Measurements from ENCODE around the gene PTAR1.
A peak's percentile ranks its signal among the peaks of the same experiment; 100 is the strongest.
"Not testable (repeated sequence)": the region's sequence is repeated elsewhere in the genome, so short reads cannot be mapped to it uniquely, and the experiment has no call there.

The PTAR1 gene, protein sequence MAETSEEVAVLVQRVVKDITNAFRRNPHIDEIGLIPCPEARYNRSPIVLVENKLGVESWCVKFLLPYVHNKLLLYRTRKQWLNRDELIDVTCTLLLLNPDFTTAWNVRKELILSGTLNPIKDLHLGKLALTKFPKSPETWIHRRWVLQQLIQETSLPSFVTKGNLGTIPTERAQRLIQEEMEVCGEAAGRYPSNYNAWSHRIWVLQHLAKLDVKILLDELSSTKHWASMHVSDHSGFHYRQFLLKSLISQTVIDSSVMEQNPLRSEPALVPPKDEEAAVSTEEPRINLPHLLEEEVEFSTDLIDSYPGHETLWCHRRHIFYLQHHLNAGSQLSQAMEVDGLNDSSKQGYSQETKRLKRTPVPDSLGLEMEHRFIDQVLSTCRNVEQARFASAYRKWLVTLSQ

DNA sequence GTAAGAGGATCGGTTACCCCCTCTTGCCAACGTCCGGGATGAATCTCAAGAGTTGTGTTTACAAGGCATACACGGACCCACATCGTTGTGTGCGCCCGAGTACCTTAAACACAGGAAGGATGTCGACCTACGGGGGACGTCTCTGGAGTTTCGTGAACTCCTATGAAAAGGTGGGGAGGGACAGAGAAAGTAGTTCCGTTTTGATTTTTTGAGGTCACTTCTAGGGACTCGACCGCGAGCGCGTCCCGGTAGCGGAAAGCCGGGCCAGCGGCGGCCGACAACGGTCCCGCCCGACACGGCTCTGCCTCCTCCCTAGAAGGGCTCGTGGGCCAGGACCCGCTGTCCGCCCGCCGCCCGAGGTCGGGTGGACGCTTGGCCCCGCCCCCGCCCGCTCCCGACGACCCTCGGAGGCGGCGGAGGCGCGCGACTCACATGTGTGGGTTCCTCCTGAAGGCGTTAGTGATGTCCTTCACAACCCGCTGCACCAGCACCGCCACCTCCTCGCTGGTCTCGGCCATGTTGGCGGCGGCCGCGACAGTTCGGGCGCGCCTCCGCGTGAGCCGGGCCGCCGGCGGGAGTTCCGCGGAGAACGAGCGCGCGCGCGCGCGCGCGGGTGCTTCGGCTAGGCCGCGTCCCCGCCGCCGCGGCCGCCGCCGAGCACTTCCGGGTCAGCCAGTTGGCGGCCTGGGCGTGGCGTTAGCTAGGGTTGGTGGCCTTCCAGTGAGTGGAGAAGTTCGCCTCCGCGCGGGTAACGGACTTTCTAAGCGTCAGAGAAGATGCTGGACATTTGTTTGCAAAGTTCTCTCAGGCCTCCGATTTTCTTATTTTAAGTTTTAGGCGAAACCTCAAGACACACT is at the start of gene PTAR1:
Gene PTAR1 (minus strand): TSS at position 591 of the 857 bp plus-strand sequence. CDS start 73 bp downstream, at position 518.
- peak; percentile 82 for DNase-seq

DNA sequence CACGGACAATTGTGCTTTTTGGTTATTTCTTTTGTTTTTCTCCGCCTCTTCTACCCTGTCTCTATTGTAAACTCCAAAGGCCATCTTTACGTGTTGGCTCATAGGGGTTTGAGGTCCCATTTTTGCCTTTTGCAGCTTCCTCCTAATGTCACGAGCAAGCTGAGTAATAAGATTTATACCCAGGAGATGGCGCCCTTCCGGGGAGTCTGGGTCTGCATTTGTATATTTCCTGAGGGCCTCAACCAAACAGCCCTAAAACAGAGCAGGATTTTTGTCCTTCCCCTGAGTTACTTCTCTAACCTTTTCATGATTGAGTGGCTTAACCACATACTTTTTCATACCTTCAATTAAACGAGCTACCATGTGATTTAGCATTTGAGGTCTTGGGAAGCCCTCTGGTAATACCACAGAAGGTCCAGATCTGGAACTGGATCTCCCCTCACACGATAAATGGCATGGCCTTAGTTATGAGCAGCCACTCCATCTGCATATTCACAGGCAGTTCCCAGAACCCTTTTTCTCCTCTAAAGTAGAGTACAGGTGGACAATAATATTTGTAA is 49.6 kb upstream of the PTAR1 start:
- no peak for DNase-seq

DNA sequence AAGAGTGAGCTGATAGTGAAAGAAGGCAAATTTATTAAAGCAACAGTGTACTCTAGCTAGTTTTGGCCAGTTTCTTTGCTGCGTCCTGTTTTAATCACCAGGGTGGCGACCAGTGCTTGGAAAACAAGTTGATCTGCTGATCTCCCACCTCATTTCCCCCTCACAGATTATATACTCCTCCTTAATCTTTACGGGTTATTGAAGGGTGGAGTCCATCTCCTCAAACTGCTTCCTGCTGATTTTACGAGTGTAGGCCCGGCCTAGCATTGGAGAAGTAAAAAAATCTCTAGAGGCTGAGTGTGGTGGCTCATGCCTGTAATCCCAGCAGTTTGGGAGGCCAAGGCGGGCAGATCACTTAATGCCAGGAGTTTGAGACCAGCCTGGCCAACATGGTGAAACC is 46.8 kb upstream of the PTAR1 start:
- no peak for DNase-seq

DNA sequence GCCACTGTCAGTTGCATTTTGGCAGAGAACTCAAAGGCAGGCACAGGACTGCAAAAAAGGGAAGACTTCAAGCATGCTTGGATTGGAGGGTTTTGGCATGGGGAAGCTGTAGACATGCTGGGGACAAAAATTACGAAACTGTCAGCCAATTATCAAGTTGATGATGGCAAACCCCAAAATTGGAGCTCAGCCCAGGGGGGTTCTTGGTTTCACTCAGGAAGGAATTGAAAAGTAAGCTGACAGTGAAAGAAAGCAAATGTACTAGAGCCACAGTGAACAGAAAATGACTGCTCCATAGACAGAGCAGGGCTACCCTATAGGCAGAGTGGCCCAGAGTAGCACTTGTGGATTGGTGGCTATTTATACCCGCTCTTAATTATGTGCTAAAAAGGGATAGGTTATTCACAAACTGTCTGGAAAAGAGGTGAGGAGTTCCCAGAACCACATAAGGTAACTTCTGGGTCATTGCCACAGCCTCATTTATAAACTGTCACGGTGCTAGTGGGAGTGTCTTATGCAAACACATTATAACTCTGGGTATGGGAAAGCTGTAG is 46.2 kb upstream of the PTAR1 start:
- DNase-seq = no peak

DNA sequence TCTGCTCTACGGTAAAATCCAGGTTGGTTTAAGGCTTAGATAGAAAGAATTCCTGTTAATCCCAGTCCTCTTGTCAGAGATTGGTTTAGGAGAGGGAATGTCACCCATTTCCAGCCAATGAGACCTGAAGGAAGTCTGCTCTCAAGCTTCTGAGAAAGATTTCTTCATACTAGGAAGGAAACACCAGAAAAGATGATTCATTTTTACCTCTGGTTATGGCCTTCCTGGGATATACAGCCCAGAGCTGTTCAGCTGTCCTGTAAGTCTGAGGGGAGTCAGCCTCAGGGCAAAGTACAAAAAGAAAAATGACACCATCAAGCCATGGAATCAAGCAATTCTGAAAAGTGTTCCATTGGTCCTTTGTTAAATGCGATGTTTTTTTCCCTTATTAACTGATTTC is 42.2 kb upstream of the PTAR1 start:
- no peak for DNase-seq

DNA sequence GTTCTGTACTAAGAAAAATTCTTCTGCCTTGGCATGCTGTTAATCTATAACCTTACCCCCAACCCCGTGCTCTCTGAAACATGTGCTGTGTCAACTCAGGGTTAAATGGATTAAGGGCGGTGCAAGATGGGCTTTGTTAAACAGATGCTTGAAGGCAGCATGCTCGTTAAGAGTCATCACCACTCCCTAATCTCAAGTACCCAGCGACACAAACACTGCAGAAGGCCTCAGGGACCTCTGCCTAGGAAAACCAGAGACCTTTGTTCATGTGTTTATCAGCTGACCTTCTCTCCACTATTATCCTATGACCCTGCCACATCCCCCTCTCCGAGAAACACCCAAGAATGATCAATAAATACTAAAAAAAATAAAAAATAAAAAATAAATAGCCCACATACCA is 40.2 kb upstream of the PTAR1 start:
- DNase-seq = not testable (repeated sequence)

DNA sequence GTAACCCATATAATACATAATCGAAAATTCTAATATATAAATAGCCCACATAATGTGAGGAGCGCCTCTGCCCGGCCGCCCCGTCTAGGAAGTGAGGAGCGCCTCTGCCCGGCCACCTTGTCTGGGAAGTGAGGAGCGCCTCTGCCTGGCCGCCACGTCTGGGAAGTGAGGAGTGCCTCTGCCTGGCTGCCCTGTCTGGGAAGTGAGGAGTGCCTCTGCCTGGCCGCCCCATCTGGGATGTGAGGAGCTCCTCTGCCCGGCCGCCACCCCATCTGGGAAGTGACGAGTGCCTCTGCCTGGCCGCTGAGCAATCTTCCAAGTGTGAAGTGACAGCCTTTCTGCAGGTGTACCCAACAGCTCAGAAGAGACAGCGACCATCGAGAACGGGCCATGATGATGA is 39.7 kb upstream of the PTAR1 start:
- DNase-seq = not testable (repeated sequence)

DNA sequence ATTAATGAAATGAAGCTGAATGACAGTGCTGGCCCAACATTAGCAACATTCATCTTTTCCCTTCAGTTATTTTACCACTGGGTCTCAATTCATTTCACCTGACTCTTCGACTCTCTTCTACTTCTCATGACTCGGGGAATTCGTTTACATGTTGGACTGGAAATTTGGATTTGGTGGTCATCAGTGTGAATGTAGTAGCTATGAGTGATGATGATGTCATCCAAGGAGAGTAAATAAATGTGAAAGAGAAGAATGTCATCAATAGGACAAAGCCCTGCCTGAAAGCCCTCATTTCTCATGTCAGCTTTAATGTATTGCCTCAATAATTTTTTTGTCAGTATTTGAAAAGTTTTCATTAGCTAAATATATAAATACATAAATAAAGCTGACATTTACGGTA is 38.9 kb upstream of the PTAR1 start:
- no peak for DNase-seq

DNA sequence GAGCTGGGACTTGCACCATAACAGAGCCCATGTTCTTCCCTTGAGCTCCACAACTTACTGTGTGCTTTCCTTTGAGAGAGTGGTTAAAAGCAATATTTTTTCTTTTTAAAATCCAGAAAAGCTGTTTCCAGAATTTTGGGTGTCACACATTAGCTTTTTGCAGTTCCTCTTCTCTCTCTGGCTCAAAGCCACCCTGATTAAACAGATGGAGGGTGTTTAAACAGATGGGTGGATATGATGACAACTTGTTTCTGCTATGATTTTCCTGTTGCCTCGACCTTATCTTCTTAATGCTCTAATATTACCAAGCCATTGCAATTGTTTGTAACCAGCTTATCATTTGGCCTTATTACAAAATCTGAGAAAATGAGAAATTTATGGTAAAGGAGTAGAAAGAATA is 37.9 kb upstream of the PTAR1 start:
- DNase-seq = no peak

DNA sequence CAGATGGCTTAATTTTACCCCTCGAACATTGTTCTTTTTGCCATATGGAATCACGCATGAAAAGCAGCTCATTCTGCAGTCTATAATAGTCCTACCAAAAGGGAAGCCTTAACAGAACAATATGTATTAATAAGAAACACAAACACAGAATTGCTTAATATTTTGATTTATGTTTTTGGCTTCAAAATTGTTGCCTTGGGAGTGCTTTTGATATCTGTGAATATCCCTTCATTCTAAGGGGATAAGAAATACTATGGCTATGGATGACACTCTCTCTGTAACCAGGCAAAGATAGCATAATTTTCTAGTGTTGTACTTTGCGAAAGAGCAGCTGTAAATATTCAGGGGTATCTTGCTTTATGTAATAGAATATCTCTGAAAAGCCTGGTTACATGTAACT is 34.5 kb upstream of the PTAR1 start:
- no peak for DNase-seq

DNA sequence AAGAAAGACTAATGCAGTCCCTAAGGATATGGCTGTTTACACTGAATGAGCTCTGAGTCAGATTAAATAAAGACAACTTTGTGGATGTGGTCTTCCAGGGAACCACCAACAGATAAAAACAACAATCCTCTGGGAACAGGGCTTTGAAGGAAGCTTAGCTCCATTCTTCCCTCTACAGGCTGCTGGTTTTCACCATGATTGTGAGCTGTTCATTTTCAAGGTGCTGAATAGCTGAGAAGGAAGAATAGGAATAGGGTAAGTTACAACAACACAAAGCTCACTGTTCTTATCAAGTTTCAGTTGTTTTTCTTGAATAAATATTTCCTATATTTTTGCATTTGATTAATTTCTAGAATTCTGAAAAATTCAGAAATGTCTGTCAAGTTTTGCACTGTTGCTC is 25.9 kb upstream of the PTAR1 start:
- DNase-seq = no peak

DNA sequence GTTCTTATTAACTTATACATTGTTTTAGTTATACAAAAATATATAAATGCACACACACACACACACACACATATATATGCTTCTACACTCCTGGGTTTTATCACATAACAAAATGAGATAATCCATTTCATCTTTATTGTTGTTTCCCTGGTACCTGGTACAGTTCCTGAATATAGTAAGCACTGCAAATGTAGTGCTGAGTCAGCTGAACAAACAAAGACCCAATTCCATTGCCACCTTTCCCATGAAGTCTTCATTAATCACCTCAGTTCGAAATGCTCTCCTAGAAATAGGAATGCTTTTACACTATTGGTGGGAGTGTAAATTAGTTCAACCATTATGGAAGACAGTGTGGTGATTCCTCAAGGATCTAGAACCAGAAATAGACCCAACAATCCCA is 13.4 kb upstream of the PTAR1 start:
- no peak for DNase-seq

DNA sequence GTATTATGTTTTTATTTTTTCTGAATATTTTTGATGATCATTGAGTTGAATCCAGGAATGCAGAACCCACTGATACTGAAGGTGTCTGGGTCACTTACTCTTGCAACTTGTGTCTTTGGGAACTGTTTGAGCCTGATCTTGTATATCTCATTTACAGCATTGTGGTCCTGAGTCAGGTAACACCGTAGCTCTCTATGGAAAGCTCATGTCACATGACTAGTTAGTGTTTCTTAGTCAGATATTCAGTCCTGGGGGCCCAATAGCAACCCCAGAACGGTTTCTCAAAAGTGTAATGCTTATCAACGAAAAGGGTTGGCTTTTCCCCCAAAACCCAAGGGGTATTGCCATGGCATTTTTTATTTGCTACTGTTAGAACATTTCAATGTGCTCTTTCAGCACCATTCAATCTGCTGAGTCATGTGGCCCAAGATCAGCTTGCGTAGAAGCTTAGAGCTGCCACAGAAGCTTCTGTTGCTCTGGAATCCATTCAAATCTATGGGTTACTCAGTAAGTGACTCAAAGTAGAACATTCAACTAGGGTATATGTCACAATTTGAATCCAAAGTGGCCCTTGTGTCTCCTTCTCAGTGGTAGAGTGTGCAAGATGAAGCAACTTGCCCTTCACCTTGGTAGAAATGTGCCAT is 12.1 kb upstream of the PTAR1 start:
- no peak for DNase-seq

DNA sequence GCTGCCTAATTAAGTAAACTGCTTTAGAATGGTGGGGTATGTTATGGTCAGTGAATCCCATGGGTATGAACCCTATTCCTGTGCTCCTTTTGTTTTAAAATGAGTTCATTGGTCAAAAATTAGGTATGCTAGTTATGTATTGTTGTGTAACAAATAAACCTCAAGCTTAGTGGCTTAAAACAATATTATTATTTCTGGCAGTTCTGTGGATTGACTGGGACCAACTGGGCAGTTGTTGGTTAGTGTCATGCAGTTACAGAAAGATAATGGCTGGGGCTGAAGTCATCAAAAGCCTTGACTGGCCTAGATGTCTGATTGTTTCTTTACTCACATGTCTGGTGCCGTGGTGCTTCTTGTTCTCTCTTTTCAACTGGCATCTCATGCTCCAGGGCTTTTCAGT is 8.9 kb upstream of the PTAR1 start:
- no peak for DNase-seq

DNA sequence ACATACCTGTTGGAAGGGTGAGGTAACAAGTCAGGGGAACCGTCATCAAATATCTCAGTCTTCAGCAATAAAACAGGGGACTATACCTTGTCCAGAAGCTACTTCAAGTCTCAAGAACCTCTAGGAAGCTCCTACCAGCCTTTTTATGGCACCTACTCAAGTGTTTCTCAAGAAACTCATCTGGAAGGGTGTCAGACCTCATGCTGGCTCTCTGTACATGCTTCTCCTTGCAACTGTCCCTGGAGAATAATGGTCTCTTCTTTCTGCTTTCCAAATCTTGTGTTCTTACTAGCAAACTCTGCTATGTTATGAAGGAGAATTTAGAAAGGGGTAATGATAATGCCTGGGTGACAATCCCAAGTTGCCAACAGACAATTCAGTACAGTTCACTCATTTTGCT is 8.3 kb upstream of the PTAR1 start:
- no peak for DNase-seq

DNA sequence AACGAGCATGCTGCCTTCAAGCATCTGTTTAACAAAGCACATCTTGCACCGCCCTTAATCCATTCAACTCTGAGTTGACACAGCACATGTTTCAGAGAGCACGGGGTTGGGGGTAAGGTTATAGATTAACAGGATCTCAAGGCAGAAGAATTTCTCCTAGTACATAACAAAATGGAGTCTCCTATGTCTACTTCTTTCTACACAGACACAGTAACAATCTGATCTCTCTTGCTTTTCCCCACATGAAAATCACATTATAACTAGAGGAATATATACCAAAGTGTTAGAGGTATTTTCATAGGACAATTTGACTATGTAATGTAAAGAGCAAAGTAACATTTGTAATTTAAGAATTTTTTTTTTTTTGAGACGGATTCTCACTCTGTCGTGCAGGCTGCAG is 4.1 kb upstream of the PTAR1 start:
- not testable (repeated sequence) for DNase-seq

DNA sequence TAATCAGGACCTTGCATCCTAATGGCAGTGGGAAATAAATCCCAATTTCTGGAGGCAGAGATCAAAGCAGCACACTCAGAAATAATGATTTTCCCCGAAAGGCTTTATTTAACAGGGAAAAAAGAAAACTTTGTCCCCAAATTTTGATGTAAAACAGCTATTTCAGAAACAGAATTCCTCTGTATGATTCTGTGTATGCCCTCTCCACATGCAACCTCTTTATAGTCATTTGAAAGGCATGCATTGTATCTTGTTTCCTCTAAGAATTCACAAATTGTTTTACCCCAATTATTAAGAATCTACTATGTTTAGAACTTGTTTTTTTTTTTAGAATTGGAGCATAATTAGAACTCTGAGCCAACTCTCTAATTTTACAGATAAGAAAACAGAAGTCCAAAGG is 2.7 kb upstream of the PTAR1 start:
- DNase-seq = no peak

DNA sequence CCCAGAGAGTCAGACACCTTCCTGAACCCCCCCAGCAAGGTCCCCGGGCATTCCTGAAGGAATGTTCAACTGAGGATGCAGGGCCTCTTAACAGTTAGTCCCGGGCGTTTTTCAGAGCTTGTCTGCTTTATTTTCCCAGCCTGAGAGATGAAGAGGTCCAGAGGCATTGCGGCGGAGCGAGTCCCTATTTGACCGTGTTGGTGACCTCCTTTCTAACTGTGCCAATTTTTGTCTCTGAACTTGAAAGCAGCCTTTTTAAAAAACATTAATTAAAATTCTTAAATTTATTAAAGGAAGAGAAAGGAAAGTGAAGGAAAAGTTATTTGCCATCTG is 433 bp upstream of the PTAR1 start:
- no peak for DNase-seq

DNA sequence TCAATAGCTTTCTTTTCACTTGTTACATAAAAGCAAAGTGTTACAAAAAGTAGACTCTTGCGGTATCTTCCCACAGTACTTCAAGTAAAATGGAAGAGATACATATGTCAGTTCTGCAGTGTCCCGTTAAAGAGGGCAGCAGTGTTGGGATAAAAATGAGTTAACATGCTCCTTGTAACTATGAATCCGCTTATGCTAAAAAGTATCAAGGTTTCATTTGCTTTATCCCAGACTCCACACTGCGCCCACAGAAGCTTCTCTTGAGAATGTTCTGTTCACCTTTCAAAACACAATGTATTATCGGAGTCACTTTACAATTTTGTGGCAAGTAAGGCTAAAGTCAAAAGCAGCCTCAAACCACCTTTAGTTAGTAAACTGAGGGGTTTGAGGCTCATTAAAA is 790 bp downstream of the PTAR1 start:
- no peak for DNase-seq

DNA sequence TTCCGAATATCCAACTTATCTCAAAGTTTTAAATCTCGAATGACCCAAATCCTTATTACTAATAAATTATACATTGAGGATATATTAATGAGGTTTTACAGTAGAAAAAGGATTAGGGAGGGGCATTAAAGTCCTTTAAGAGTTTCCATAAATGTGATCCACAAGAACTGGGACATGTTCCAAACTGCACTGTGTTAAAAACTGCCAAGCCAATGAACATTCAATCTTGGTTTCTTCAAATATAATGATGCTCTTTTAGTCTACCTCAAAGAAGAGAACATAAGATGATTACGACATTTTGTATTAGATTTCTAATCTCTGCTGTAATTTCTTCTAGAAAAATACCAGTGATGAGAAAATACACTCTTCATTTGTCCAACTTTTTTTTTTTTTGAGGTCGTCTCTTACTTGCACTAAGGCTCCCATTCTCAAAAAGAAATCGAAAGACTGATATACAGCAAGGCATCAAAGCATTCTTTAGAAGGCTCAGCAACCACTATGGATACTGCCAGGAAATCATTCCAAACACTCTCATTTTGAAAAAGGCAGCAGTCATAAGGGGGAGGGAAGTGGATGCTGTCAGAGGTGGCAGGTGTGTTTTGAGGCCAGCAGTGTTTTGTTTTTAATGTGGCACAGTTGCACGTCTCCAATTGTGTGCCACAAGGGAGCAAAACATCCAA is 1.7 kb downstream of the PTAR1 start:
- no peak for DNase-seq

DNA sequence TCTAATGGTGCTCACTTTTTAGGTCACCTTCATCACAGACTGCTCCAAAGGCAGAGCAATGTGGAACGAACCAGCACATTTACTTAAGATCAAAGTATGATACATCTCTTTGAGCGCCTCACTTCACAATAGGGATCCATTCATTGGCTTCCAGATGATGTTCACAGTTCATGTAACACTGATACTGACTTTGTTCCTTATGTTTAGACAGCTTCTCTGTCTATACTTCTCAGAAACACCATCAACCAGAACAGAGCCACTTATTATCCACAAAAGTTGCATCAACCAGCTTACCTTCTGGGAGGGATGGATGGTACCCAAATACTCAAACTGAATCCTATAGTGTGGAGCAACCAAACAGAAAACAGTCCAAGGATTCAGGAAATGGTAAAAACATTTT is 4.6 kb downstream of the PTAR1 start:
- DNase-seq = no peak

DNA sequence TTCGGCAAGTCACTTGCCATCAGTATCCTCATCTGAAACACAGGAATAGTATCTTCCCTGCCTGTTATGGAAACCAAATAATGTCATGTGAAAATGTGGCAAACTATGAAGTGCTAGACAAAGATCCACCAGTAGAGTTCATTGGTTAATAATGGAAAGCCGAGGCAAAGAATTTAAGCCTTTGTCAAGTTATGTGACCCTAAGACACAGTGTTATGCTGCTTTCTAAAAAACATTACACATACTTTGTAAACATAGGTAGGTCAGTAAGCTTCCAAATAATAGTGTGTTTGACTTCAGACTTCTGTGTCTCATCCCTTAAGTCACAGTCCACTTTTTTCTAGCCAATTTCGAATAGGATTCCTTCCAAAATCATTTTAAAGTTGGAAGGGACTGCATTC is 6.0 kb downstream of the PTAR1 start:
- DNase-seq = no peak

DNA sequence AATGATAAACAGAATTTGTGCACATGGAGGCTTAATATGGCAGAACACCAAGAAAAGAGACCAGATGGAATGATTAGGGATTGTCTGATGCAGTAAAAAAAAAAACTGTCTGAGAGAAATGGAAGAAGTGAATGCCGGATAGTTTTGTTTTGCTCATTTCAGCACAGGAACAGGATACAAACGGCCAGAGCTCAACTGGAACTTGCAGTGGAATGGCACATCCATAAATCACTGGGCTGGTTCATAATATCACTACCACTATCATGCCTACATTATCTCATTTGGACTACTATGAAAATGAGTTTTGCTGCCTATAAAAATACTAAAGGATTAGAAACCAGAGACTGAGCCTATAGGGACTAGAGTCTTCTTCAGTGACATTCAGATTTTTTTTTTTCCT is 9.7 kb downstream of the PTAR1 start:
- DNase-seq = no peak

All from stimulated activated naive CD4-positive, alpha-beta T cell treated with Interleukin-2 at 50 U/mL for 16 hours (primary cell).